CD4-positive, alpha-beta T cell treated with Interleukin-4 for 4 hours (primary cell): ENCODE results near the gene TM2D3.

Experiments used
- DNase-seq: peaks from one replicate; pipeline ENCODE4 v3.0.0-alpha.2; 2020

The TM2D3 gene

GRCh38 chr15:101652098-101652785 lies at the start of gene TM2D3:
Gene TM2D3 (minus strand): TSS chr15:101652381. CDS start chr15:101652361, 20 bp downstream.
- DNase-seq = peak; percentile 93

- no peak for DNase-seq
Observed at GRCh38 chr15:101698314-101698713, 46.1 kb upstream of the TM2D3 start.

GRCh38 chr15:101697488-101697887 lies 45.3 kb upstream of the TM2D3 start:
- no peak for DNase-seq

DNA sequence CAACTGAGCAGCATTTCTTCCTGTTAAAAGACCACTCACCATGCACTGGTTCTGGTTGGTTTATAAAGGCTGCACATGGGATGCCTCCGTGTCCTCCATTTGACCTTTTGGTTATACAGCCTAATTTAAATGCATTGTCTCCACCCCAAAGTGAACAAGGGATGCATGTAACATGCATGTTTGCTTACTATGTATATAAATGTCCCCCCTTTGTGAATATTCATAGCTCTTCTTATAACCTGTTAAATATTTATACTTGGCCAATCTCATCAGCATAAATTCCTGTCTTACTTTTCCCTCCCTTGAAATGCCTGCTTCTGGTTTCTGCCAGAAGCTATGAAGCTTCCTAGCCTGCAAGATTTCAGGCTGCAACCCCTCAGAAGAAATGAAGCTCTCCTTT lies 44.6 kb upstream of the TM2D3 start:
- DNase-seq = no peak

- no peak for DNase-seq
Observed at GRCh38 chr15:101694261-101694660, 42.1 kb upstream of the TM2D3 start.

GRCh38 chr15:101692801-101693598 lies 40.8 kb upstream of the TM2D3 start:
- no peak for DNase-seq

GRCh38 chr15:101689901-101690300 lies 37.7 kb upstream of the TM2D3 start:
- no peak for DNase-seq

GRCh38 chr15:101686718-101687117 lies 34.5 kb upstream of the TM2D3 start:
- DNase-seq = no peak

- no peak for DNase-seq
Observed at GRCh38 chr15:101684877-101685276, 32.7 kb upstream of the TM2D3 start.

DNA sequence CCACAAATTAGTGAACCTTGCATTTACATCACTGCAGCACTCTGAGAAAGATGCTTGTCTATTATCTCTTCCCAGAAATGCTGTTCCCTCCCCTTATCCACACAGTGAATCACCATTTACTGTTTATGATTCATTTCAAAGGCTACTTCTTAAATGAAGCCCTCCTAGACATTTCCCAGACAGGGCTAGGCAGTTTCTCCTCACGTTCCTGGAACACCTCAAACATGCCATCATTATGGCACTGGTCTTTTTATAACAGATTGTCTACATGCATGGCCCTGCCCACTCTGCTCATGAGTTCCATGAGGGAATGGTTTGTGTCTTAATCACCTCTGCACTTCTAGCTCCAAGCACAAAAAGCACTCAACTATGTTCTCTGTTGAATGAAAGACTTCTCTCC lies 32.2 kb upstream of the TM2D3 start:
- DNase-seq = no peak

- no peak for DNase-seq
Observed at GRCh38 chr15:101679806-101680205, 27.6 kb upstream of the TM2D3 start.

DNA sequence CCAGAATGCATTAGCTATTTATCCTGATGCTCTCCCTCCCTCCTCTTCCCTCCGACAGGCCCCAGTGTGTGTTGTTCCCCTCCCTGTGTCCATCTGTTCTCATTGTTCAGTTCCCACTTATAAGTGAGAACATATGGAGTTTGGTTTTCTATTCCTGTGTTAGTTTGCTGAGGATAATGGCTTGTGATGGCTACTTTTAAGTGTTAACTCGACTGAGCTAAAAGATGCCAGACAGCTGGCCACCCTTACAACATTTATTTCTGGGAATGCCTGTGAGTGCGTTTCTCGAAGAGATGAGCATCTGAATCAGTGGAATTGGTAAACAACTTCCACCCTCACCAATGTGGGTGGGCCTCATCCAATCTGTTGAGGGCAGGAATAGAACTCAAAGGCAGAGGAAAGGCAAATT lies 24.7 kb upstream of the TM2D3 start:
- no peak for DNase-seq

- no peak for DNase-seq
Observed at GRCh38 chr15:101675796-101676582, 23.8 kb upstream of the TM2D3 start.

- DNase-seq = no peak
Observed at GRCh38 chr15:101675015-101675414, 22.8 kb upstream of the TM2D3 start.

- DNase-seq = no peak
Observed at GRCh38 chr15:101672298-101672697, 20.1 kb upstream of the TM2D3 start.

- DNase-seq = no peak
Observed at GRCh38 chr15:101669744-101670143, 17.6 kb upstream of the TM2D3 start.

DNA sequence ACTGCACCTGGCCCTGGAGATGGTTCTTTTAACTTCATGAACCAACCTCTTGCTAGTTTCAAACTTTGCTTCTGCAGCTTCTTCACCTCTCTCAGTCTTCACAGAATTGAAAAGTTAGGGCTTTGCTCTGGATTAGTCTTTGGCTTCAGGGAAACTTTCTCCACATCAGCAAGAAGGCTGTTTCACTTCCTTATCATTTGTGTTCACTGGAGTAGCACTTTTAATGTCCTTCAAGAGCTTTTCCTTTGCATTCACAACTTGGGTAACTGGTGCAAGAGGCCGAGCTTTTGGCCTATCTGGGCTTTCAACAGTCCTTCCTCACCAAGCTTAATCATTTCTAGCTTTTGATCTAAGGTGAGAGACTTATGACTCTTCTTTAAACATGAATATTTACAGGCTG lies 15.7 kb upstream of the TM2D3 start:
- DNase-seq = no peak

GRCh38 chr15:101664303-101664913 lies 12.2 kb upstream of the TM2D3 start:
- no peak for DNase-seq

DNA sequence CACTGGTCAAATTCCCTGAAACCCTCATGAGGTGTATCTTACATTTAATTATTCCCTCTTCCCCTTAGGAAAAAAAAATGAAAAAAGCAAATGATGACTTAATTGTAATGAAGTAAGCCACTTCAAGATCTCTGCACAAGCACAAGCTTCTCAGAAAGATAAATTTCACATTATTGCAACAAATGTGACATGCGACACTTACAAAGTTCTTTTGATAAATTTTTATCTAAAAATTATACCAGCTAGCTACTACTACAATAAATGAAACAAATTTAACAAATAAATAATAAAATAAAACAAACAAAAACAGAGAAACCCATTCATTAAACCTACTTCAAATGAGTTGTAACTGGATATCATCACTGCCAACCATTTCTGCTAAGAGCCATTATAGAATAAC lies 10.0 kb upstream of the TM2D3 start:
- no peak for DNase-seq

- DNase-seq = no peak
Observed at GRCh38 chr15:101660005-101660404, 7.8 kb upstream of the TM2D3 start.

GRCh38 chr15:101657968-101658784 lies 6.0 kb upstream of the TM2D3 start:
- no peak for DNase-seq

DNA sequence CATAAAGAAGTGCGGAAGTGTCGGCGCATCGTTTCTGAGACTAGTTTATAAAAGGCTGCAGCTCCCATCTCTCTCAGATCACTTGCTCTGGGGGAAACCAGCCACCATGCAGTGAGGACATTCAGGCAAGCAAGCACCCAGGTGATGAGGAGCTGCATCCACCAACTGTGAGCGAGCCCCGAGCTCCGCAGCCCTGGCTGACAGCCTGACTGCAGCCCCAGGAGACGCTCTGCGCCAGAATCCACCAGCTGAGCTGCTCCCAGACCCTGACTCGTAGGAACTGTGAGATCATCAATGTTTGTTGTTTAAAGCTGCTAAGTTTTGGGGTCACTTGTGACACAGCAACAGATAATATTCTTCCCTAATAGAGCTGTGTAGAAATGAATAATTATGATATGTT lies 5.0 kb upstream of the TM2D3 start:
- no peak for DNase-seq
